ENCODE data around the gene CCDC40.

The CCDC40 gene

DNA sequence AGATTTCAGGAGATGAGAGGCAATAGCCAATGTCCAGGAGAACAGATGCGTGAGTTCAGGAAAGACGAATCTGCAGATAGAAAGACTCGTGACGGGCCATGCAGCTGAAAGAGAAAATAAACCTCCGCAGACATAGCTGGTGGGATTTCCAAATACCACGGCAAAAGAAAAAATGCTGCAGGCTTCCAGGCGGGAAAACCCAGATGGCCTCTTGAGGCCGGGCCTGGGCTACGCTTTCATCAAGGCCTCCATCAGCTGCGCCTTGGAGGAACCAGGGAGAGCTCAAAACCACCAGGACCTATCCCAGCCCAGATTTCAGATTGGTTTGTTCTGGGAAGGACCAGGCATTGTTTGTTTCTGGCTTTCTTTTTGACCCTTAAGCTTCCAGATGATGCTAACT, 16.7 kb downstream of the CCDC40 start:
- no peak for DNase-seq

DNA sequence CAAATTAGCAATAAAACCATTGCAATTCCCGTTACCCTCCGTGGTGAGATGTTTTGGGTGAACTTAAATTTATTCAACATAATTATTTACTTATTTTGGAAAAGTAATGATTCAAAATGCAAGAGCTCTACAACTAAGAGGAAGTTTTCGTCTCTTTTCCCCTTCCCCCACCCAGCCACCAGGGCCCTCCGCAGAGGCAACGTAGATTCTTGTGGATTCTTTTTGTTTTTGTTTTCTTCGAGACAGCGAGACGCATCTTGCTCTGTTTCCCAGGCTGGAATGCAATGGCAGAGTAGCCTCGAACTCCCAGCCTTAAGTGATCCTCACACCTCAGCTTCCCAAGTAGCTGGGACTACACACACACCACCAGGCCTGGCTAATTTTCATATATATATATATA, 19.2 kb downstream of the CCDC40 start:
- no peak for DNase-seq

DNA sequence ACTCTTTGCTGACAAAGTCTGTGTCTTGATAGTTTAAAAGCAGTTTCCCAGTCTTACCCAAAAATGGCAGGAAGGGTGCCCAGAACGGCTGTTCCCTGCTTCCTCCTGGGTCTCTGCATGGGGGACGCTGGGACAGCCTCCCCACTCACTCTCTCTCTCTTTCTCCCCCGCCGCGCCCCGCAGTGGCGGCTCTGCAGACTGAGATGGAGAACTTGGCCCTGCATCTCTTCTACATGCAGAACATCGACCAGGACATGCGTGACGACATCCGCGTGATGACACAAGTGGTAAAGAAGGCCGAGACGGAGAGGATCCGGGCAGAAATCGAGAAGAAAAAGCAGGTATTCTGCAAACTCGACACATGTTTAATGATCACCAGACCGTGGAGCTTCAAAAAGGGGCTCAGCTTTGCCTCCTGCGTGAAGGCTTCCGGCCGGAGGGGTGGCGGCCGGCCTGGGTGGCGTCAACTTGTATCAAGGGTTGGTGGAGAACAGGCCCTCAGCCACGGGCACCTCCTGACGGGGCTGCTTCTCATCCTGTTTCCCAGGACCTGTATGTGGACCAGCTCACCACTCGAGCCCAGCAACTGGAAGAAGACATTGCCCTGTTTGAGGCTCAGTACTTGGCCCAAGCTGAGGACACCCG, 22.0 kb downstream of the CCDC40 start:
- no peak for DNase-seq

DNA sequence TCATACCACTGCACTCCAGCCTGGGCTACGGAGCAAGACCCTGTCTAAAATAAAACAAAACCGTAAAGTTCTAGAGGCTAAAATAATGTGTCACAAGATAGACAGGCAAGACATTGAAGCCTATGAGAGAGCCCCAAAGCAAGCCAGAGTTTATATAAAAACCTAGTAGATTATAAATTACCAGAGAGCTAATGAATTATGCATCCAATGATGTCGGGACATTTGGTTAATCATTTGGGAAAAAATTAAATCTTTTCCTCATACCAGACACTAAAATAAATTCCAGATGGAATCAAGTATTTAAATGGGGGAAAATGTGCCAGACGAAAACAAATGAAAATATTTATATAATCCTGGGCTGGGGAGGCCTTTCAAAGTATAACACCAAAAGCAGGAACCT, 24.2 kb downstream of the CCDC40 start:
- DNase-seq = no peak

DNA sequence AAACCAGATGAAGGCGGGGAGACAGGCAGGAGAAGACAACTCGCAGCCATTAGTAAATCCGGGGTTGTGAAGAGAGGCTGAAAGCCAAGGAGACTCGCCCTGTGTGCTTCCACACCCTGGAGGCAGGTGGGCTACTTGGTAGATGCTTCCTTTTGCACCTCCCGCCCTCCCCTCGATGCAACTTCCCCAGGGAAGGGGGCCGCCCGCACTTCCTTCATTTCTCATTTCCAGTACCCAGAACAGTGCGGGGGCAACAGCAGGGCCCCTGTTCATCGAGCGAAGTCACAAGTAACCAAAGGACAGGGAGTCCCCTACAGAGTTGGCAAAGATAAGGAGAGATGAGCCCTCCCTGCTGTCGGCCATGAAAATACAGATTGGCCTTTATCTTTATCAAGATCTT, 25.0 kb downstream of the CCDC40 start:
- DNase-seq = no peak

DNA sequence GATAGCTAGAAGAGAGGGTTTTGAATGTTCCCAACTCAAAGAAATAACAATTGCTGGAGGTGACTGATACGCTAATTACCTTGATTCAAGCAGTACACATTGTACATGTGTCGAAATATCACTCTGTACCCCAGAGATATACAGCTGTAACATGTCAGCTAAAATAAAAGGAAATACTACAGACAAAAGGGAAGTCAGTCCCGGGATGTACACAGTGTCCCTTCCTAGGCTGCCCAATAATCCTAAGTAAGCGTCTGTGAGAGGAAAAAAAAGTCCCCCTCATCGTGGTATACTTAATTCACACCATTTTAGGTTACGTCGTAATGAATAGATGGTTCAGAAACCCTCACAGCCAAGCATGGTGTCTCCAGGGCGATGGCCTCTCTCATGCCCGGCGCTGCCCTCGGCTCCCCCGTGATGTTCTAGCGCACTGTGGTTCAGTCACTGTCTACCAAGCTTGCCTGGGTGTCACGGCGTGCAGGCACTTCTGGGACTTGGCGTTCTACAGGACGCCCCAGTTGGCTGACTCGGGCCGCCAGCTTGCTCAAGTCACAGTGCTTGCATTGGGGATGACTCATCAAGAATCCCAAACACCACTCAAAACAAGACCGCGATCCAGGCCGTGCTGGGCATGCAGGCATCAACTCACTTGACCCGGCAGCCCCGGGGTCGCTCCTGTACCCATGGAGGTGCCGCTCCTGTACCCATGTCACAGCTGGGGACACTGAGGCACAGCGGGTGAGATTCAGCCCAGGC, 27.6 kb downstream of the CCDC40 start:
- no peak for DNase-seq

DNA sequence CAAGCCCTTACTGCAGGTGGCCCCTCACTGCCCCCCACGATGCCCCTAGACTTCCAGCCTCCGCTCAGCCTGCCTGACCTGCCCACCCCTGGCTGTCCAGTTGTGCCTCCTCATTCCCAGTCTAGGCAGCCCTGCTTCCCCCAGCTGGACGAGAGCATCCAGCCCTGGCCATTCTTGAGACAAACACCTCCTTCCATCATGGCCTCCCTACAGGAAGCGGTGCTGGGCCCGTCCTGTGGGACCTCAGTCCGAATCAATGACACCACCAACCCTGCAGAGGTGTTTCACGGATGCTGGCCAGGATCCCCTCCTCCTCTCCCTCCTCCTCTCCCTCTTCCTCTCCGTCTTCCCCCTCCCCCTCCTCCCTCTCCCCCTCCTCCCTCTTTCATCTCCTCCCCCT, 28.3 kb downstream of the CCDC40 start:
- no peak for DNase-seq

DNA sequence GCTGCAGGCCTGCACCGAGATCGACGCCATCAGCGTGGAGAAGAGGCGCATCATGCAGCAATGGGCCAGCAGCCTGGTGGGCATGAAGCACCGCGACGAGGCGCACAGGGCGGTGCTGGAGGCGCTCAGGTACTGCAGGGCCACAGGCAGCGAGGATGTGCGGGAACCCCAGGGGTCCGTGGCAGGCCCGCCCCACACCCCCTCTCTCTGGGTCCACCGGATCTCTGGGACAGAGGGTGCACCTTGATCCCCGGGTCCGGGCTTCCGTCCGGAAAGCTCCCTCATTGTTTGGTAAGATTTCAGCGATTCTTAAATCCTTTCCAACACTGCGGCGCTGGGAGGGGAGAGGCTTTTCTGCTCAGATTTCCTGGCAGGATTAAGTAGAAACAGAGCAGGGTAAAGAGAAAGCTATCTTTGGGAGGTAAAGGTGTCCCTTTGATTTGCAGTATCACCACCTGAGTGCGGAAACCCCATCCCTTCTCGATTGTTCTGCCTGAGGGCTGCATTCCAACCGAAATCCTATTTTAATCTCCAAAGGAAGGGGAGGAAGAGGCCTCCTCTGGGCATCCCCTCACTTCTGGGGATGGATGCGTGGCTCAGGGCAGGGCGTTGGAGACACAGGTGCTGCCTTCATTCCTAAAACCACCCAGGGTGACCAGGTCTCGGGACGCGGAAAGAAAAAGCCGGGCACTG, 29.2 kb downstream of the CCDC40 start:
- no peak for DNase-seq

DNA sequence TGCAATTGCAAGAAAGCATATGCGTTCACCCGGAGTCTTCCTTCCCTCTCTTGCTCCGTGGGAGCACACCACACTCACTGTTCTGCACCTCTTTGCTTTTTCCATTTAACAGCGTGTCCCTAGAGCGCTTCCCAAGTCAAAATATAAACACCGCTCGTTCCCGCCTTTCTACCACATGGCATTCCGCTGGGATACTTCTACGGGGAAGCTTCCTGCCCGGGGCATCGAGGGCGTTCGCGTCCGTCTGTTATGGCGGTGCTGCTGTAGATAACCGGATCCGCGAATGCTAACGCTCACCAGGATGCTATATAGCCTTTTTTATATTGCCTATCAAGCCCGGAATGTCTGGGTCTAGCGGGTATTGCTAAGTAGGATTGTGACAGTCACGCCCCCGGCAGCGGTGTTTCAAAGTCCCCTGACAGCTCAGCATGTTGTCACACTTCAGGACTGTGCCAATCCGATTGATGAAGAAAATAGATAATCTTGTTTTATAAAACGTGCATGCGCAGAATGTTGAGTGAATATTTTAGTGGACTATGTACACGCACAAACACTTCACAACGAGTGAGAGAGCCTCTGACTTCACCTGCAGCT, 31.0 kb downstream of the CCDC40 start:
- DNase-seq = no peak

DNA sequence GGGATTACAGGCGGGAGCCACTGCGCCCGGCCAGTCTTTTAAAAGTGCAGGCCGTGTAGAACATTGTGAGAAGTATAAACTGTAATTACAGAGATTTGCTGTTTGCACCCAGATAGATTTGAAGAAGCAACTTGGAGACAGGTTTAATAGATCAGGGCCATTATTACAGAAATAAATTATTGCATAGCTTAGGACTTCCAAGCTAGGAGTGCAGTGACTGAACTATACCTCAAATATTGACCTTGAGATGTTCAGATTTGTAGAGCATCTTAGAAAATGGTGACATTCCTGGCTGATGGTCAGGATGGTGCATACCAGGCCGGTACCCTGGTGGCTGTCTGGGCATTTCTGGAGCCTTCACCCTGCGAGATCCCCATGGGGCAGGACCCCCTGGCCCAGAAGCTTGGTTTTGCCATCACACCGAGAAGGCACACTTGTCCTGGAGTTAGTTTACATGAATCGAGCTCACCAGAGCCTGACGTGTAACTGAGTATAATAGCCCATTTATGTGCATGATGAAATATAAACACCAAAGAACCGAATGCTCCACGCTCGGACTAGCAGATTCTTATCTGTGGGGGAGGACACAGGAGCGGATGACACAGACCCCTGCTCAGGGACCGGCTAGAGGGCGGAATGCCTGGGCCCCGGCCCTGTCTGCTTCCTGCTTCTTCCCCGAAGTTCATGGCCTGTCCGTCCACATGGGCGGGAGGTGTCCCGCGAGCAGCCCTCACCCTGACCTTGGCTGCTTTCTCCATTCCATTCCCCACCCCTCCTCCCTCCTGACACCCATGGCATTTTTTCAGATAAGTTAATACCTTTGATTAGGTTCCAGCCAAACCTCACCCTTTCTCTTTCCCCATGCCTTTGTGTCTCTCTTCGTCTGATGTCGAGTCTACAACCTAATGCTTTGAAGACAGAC, 32.1 kb downstream of the CCDC40 start:
- DNase-seq = no peak

DNA sequence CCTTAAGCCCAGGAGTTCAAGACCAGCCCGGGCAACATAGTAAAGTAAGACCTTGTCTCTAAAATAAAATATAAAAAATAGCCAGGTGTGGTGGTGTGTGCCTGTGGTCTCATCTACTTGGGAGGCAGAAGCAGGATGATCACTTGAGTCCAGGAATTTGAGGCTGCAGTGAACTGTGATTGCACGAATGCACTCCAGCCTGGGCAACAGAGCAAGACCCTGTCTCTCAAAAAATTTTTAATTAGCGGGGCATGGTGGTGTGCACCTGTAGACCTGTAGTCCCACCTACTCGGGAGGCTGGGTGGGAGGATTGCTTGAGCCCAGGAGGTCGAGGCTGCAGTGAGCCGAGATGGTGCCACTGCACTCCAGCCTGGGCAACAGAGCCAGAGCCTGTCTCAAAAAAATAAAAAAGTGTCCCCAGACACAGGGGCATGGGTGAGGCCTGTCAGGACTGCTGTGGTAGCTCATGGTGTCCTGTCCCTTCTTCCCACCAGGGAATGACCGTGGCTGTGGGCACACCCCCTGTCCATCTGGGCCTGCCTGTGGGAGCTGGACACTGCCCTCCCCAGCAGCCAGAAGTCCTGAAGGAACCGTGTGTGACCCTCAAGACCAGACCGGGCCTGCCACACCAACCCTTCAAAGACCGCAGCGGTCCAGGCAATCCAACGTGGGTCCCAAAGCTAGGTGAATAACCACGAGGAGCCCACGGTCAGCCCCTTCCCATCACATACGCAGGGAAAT, 34.1 kb downstream of the CCDC40 start:
- no peak for DNase-seq

DNA sequence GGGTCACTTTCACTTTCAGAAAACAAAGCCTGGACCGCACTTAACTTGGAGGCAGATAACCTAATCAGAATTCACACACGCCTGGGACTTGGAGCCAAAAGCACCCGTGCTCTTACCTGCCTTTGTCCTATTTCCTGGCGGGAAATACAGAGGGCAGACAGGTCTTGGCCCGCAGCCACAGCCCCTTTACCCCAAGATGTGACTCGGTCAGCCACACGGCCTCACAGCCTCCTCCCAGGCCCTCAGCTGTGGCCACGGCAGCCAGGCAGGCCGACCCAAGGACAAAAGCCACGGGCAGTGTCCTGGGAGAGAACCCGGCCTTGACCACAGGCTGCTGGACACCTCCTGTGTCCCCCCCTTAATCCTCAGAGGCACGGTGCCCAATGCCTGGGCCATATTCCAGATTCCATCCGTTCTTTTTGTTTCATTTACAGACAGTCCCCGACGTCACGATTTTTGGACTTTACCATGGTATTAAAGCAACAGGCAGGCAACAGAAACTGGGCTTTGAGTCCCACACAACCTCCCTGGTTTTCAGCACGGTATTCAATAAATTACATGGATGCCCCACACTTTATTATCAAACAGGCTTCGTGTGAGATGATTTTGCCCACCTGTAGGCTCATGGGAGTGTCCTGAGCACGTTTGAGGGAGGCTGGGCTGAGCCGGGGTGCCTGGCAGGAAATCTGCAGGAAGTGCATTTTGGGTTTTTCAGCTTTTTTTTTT, 34.8 kb downstream of the CCDC40 start:
- no peak for DNase-seq

DNA sequence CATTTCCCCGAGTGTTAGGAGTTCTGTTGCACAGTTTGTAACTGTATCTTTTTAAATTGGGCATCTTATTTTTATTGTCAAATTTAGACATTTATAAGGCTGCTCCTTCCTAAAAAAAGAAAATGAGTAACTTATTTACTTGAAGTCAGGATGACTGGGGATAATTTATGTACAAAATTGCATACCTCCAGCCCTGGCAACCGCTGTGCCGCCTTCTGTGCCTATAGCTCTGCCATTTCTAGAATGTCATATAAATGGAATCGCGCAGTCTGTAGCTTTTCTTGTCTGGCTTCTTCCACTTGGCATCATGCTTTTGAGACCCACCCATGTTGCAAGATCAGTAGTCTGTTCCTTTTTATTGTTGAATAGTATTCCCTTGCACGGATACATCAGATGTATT, 36.0 kb downstream of the CCDC40 start:
- DNase-seq = no peak

DNA sequence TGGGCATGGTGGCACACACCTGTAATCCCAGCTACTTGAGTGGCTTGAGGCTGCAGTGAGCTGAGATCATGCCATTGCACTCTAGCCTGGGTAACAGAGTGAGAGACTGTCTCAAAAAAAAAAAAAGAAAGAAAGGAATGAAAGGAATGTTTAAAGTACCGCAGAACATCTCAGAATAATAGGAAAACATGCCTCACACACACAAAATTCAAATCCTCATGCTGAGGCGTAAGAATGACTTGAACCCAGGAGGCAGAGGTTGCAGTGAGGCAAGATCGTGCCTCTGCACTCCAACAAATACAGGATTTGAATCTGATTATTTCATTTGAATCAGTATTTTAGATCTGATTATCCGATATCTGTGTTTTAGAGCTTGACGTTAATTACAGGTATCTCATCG, 43.6 kb downstream of the CCDC40 start:
- DNase-seq = no peak

DNA sequence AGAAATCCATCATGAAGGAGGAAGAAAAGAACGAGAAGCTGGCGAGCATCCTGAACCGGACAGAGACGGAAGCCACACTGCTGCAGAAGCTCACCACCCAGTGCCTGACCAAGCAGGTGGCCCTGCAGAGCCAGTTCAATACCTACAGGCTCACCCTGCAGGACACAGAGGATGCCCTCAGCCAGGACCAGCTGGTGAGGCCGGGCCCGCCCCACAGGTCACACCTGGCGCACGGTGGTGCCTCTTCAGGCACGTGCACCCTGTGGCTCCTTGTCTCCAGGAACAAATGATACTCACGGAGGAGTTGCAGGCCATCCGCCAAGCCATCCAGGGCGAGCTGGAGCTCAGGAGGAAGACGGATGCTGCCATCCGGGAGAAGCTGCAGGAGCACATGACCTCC, 45.2 kb downstream of the CCDC40 start:
- DNase-seq = no peak

DNA sequence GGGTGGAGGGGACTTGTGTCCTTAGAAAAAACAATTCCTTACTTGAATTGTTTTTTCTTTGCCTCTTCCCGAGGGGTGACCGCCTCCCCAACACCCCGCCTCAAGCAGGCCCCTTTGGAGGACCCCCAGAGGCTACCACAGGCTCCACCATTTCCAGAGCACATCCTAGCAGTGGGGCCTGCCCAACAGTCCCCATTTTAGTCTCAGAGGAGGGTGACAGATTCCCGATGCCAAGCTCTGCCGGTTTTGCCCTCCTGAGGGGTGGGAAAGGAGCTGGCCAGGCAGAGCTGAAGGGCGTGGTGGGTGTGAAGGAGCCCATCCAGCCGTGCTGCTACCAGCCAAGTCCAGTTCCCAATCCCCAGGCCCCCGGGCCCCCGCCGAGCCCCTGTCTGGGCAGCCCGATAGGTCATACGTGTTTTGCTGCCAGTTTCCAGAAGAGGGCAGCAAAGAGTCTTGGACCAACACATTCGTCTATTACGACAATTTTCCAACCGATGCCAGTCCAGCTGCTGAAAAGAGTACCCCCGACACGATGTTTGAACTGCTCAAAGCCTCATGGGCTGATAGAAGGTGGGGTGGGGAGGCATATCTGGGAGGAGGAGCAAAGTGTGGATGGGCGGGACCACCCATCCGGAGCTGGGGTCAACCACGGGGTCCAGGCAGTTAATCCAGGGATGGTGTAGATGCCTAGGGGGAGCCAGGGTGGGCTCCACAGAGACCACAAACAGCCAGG, 46.1 kb downstream of the CCDC40 start:
- peak; percentile 88 for DNase-seq

DNA sequence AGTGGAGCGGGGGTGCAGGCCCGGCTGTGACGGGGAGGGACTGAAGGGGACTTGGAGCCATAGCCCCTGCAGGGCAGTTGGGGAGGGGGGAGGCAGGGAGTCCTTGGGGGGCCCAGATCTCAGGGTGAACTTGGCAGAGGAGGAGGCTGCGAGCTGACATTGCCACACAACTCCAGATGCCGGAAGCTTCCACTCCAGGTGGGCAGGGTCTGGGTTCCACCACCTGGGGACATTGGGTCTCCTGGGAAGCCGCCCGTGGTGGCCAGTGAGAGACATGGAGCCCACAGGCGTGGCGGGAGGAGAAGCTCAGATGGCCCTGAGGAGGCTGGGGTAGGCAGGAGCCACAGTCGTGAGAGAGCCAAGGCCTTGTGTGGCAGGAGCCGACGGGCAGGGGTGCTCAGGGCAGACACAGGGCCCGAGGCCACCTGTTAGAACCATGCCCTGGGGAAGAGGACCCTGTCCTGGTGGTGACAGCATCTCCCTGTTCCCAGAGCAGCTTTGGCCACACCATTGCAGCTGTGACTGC, 46.8 kb downstream of the CCDC40 start:
- no peak for DNase-seq

DNA sequence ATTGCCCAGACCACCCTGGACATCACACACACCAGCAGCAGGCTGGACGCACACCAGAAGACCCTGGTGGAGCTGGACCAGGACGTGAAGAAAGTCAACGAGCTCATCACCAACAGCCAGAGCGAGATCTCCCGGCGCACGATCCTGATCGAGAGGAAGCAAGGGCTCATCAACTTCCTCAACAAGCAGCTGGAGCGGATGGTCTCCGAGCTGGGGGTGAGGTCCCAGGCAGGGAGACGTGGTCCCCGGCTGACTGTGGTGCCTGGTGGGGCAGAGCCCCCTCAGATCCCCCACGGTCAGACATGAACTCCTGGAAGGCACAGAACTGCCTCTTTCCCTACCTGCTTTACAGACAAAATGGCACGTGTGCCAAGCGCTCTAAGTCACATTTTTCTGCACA, 48.3 kb downstream of the CCDC40 start:
- no peak for DNase-seq

DNA sequence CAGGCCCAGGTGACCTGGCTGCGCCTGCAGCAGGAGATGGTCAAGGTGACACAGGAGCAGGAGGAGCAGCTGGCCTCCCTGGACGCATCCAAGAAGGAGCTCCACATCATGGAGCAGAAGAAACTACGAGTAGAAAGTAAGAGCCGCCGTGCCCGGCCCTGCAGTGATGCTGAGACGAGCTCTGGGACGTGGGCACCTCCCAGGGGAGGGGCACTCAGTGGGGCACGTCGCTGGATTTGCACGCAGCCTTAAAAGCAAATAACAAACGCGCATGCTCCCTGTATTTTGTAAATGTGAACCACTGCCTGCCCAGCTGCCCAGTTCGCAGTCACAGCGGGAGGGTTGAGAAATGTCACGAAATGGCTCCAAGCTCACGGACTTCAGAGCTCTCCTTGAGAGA, 49.6 kb downstream of the CCDC40 start:
- DNase-seq = no peak

DNA sequence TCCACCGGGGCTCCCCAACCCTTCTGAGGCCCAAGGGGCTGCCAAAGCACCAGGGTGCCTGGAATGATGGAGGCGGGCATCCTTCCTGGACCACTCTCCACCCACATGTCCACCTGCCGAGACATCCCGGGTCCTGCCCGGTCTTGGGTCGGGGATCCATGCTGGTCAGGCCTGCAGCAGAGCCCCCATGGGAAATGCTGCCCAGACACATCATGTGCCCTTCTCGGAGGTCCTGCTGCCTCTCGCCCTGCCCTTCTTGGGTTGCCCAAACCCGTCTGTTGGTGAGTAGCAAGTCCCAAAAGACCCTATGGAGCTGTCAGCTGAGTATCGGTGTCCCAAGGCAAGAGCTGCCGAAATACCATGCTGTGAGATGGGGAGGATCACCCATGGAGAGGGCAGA, 50.2 kb downstream of the CCDC40 start:
- no peak for DNase-seq
